ENCODE measurements around the gene PCDHGA5. TPM values are rescaled to one million over a fixed set of nuclear protein-coding genes. Genes with fewer than 3 reads are reported as not detected.
"Not testable (repeated sequence)": the region's sequence is repeated elsewhere in the genome, so short reads cannot be mapped to it uniquely, and the experiment has no call there.

The PCDHGA5 gene
- total and polyA plus RNA-seq, 2 experiments from 2014 or later, result 0.35 to 0.86 TPM

- Histone ChIP-seq H3K36me3 (ENCODE audit: low read depth) (no peaks in the 10 kb centered on the region), H3K27me3 (replicated peaks; ENCODE audit: insufficient read depth) (no peaks in the 10 kb centered on the region), H3K9ac (no peak overlapping the region), H3K4me3 (0 out of 2 replicates have a peak overlapping the region, but pooled peaks have one; percentile 4), H2AFZ (peak overlapping the region; percentile 70; the same call in 1 of the 2 replicates), H3K27ac (no peak overlapping the region), H3F3A (ENCODE audit: insufficient read depth) (no peaks in the 10 kb centered on the region), H3K79me2 (ENCODE audit: insufficient read depth) (no peaks in the 10 kb centered on the region), H3K9me2 (ENCODE audit: insufficient read depth) (no peaks in the 10 kb centered on the region), H3K9me3 (ENCODE audit: low read depth) (no peaks in the 10 kb centered on the region), H3K4me1 (ENCODE audit: insufficient read depth) (no peaks in the 10 kb centered on the region), H4K20me1 (ENCODE audit: insufficient read depth) (no peaks in the 10 kb centered on the region), H3K4me2 (ENCODE audit: unreplicated experiment) (no peak overlapping the region)
- in situ Hi-C loops (cut with MboI), result no loop called here
- TF ChIP-seq EZH2phosphoT487 (IDR thresholded peaks at IDR 0.05; ENCODE audit: insufficient read depth, low read depth) (no peak), EZH2 (IDR thresholded peaks at IDR 0.05; ENCODE audit: insufficient read depth, poor library complexity, severe bottlenecking) (no peak)
- no peak for DNase-seq
- WGBS, 2 experiments (ENCODE audit: low coverage in 1 of 2, low lambda C conversion rate in 2 of 2, missing lambda C conversion rate in 2 of 2), result 5 to 7% methylated on average over 1 of the region's 1 CpG
Measured at GRCh38 chr5:141342773-141343172, 21.2 kb upstream of the PCDHGA5 start.

- Histone ChIP-seq H3K79me2 (ENCODE audit: insufficient read depth) (no peaks in the 10 kb centered on the region), H3K9ac (peak within 1 kb of the TSS; percentile 73), H3F3A (ENCODE audit: insufficient read depth) (no peaks in the 10 kb centered on the region), H3K4me1 (ENCODE audit: insufficient read depth) (no peaks in the 10 kb centered on the region), H3K4me2 (ENCODE audit: unreplicated experiment) (peak within 1 kb of the TSS; percentile 54), H3K9me2 (ENCODE audit: insufficient read depth) (no peaks in the 10 kb centered on the region), H3K27ac (peak within 1 kb of the TSS; percentile 61), H4K20me1 (ENCODE audit: insufficient read depth) (no peaks in the 10 kb centered on the region), H3K27me3 (replicated peaks; ENCODE audit: insufficient read depth) (no peaks in the 10 kb centered on the region), H3K4me3 (peak within 1 kb of the TSS; percentile 71), H2AFZ (peak within 1 kb of the TSS; percentile 70), H3K9me3 (ENCODE audit: low read depth) (no peaks in the 10 kb centered on the region), H3K36me3 (ENCODE audit: low read depth) (no peaks in the 10 kb centered on the region)
- WGBS, 2 experiments (ENCODE audit: low coverage in 1 of 2, low lambda C conversion rate in 2 of 2, missing lambda C conversion rate in 2 of 2), result 19 to 22% methylated on average over 9 of the region's 9 CpGs
- DNase-seq, result peak; percentile 83
- in situ Hi-C loops (cut with MboI), result no loop called here
- TF ChIP-seq EZH2phosphoT487 (IDR thresholded peaks at IDR 0.05; ENCODE audit: insufficient read depth, low read depth), result no peak
- TF ChIP-seq EZH2 (IDR thresholded peaks at IDR 0.05; ENCODE audit: insufficient read depth, poor library complexity, severe bottlenecking), result no peak
Measured at GRCh38 chr5:141343242-141343952, 20.6 kb upstream of the PCDHGA5 start, which contains the start of gene PCDHGA3. Gene PCDHGA3, plus strand, starts transcription at chr5:141343829. Its CDS starts 205 bp downstream, at chr5:141344034.

- H3K79me2 ChIP-seq (ENCODE audit: insufficient read depth), result no peaks in the 10 kb centered on the region
- 16 to 24% methylated on average over 31 of the region's 31 CpGs for WGBS, 2 experiments (ENCODE audit: low coverage in 1 of 2, low lambda C conversion rate in 2 of 2, missing lambda C conversion rate in 2 of 2)
- DNase-seq, result no peak
- peak overlapping the region; percentile 61 for H3K27ac ChIP-seq
- no peaks in the 10 kb centered on the region for H3K9me2 ChIP-seq (ENCODE audit: insufficient read depth)
- H3K9me3 ChIP-seq (ENCODE audit: low read depth), result no peaks in the 10 kb centered on the region
- no peaks in the 10 kb centered on the region for H4K20me1 ChIP-seq (ENCODE audit: insufficient read depth)
- peak overlapping the region; percentile 71 for H3K4me3 ChIP-seq
- no peaks in the 10 kb centered on the region for H3K4me1 ChIP-seq (ENCODE audit: insufficient read depth)
- peak overlapping the region; percentile 54 for H3K4me2 ChIP-seq (ENCODE audit: unreplicated experiment)
- in situ Hi-C loops (cut with MboI), result no loop called here
- H3K27me3 ChIP-seq (replicated peaks; ENCODE audit: insufficient read depth), result no peaks in the 10 kb centered on the region
- H3K36me3 ChIP-seq (ENCODE audit: low read depth), result no peaks in the 10 kb centered on the region
- peak overlapping the region; percentile 70 for H2AFZ ChIP-seq
- no peaks in the 10 kb centered on the region for H3F3A ChIP-seq (ENCODE audit: insufficient read depth)
- TF ChIP-seq EZH2 (IDR thresholded peaks at IDR 0.05; ENCODE audit: insufficient read depth, poor library complexity, severe bottlenecking), result no peak
- no peak for TF ChIP-seq EZH2phosphoT487 (IDR thresholded peaks at IDR 0.05; ENCODE audit: insufficient read depth, low read depth)
- peak overlapping the region; percentile 73 for H3K9ac ChIP-seq
Measured at GRCh38 chr5:141343953-141344463, 20.0 kb upstream of the PCDHGA5 start.

GRCh38 chr5:141345327-141345726 lies 18.6 kb upstream of the PCDHGA5 start:
- 30 to 34% methylated on average over 20 of the region's 20 CpGs for WGBS, 2 experiments (ENCODE audit: low coverage in 1 of 2, low lambda C conversion rate in 2 of 2, missing lambda C conversion rate in 2 of 2)
- in situ Hi-C loops (cut with MboI), result no loop called here
- no peaks in the 10 kb centered on the region for H3K36me3 ChIP-seq (ENCODE audit: low read depth)
- H4K20me1 ChIP-seq (ENCODE audit: insufficient read depth), result no peaks in the 10 kb centered on the region
- no peaks in the 10 kb centered on the region for H3K9me2 ChIP-seq (ENCODE audit: insufficient read depth)
- no peak overlapping the region for H3K4me3 ChIP-seq
- DNase-seq, result no peak
- H3K27me3 ChIP-seq (replicated peaks; ENCODE audit: insufficient read depth), result no peaks in the 10 kb centered on the region
- no peaks in the 10 kb centered on the region for H3K79me2 ChIP-seq (ENCODE audit: insufficient read depth)
- H3K27ac ChIP-seq, result no peak overlapping the region
- no peaks in the 10 kb centered on the region for H3K9me3 ChIP-seq (ENCODE audit: low read depth)
- H3K9ac ChIP-seq, result no peak overlapping the region
- H2AFZ ChIP-seq, result no peak overlapping the region
- no peaks in the 10 kb centered on the region for H3F3A ChIP-seq (ENCODE audit: insufficient read depth)
- H3K4me1 ChIP-seq (ENCODE audit: insufficient read depth), result no peaks in the 10 kb centered on the region
- H3K4me2 ChIP-seq (ENCODE audit: unreplicated experiment), result no peak overlapping the region
- TF ChIP-seq EZH2 (IDR thresholded peaks at IDR 0.05; ENCODE audit: insufficient read depth, poor library complexity, severe bottlenecking) (no peak), EZH2phosphoT487 (IDR thresholded peaks at IDR 0.05; ENCODE audit: insufficient read depth, low read depth) (no peak)

- H3F3A ChIP-seq (ENCODE audit: insufficient read depth); H3K9me2 ChIP-seq (ENCODE audit: insufficient read depth); H3K9ac ChIP-seq; H3K27ac ChIP-seq; H3K27me3 ChIP-seq (replicated peaks; ENCODE audit: insufficient read depth); DNase-seq; H2AFZ ChIP-seq; H3K9me3 ChIP-seq (ENCODE audit: low read depth); H3K79me2 ChIP-seq (ENCODE audit: insufficient read depth); H3K4me2 ChIP-seq (ENCODE audit: unreplicated experiment); H3K4me1 ChIP-seq (ENCODE audit: insufficient read depth); H4K20me1 ChIP-seq (ENCODE audit: insufficient read depth); in situ Hi-C loops (cut with MboI); H3K4me3 ChIP-seq; H3K36me3 ChIP-seq (ENCODE audit: low read depth): not testable (repeated sequence)
- WGBS, 2 experiments (ENCODE audit: low coverage in 1 of 2, low lambda C conversion rate in 2 of 2, missing lambda C conversion rate in 2 of 2), result 49% methylated on average over 24 to 25 of the region's 35 CpGs
Measured at GRCh38 chr5:141346017-141346416, 17.9 kb upstream of the PCDHGA5 start.
